Retinal pigment epithelial cell (primary cell): ENCODE measurements around the gene ZNF385D.

ENCODE experiments used
- DNase-seq: peaks from one replicate; pipeline ENCODE4 v3.0.0-alpha.2; 2010; ENCODE audit warnings: low read depth
- H3K4me3 ChIP-seq: 2 replicates; pipeline ENCODE4 v1.5.1; 2011; ENCODE audit warnings: mild to moderate bottlenecking, low read length, control low read depth, moderate library complexity
- TF ChIP-seq, protein P1 (sequence below): conservative IDR thresholded peaks from 2 replicates; pipeline ENCODE4 v1.5.1; 2011; ENCODE audit warnings: low read depth, low read length, control low read depth, inconsistent platforms

The ZNF385D gene

GRCh38 chr3:21718943-21719591, 31.9 kb downstream of the ZNF385D start:
- TF ChIP-seq, protein P1, sequence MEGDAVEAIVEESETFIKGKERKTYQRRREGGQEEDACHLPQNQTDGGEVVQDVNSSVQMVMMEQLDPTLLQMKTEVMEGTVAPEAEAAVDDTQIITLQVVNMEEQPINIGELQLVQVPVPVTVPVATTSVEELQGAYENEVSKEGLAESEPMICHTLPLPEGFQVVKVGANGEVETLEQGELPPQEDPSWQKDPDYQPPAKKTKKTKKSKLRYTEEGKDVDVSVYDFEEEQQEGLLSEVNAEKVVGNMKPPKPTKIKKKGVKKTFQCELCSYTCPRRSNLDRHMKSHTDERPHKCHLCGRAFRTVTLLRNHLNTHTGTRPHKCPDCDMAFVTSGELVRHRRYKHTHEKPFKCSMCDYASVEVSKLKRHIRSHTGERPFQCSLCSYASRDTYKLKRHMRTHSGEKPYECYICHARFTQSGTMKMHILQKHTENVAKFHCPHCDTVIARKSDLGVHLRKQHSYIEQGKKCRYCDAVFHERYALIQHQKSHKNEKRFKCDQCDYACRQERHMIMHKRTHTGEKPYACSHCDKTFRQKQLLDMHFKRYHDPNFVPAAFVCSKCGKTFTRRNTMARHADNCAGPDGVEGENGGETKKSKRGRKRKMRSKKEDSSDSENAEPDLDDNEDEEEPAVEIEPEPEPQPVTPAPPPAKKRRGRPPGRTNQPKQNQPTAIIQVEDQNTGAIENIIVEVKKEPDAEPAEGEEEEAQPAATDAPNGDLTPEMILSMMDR, result no peak
- H3K4me3 ChIP-seq, result no peak overlapping the region
- DNase-seq, result no peak

DNA sequence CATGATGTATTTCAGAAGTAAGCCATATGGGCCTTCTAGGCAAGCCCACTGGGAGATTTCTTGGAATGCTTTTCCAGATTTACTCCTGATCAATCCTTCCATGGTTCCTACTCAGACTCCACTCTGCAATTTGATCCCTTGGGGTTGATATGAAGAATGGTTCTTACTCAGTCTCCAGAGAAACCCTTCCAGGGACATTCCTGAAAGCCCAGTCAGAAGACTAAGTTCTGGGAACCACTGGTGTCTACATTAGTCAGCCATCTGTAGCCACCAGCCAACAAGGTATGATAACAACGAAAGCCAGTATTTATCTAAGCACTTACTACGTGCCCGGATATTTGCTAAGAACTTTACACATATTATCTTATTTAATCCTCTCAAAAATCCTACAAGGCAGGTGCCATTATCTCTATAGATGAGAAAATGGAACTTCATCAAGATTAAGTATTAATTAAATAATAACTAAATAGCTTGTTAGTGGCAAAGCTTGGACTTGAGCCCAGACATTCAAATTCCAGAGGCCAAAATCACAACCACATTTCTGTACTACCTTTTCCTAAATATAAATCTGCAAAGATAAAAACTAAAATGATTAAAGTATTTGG, 32.7 kb downstream of the ZNF385D start:
- peak; percentile 97 for DNase-seq
- TF ChIP-seq, protein P1, result no peak
- no peak overlapping the region for H3K4me3 ChIP-seq

DNA sequence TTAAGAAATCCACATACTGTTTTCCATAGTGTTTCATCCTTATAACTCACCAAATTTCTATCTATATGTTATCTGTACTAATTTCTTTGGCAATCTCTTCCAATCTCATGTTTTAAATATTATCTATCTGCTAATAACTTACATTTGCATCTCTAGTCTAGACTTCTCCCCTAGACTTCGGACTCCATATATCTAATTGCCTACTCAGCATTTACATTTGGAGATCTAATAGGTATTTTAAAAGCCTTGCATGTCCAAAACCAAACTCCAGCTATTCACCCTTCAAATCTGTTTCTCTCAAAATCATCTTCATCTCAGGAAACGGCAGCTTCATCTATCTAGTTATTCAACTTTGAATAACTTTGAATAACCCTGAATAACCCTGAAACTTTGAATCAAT, 35.3 kb downstream of the ZNF385D start:
- no peak overlapping the region for H3K4me3 ChIP-seq
- TF ChIP-seq, protein P1, result no peak
- DNase-seq, result no peak

- peak; percentile 47 for DNase-seq
- TF ChIP-seq, protein P1, result no peak
- no peak overlapping the region for H3K4me3 ChIP-seq
Measured at GRCh38 chr3:21705769-21706168, 45.2 kb downstream of the ZNF385D start.

GRCh38 chr3:21704796-21705195, 46.2 kb downstream of the ZNF385D start:
- no peak for DNase-seq
- TF ChIP-seq, protein P1, result no peak
- no peak overlapping the region for H3K4me3 ChIP-seq

- TF ChIP-seq, protein P1, result no peak
- H3K4me3 ChIP-seq, result no peak overlapping the region
- DNase-seq, result no peak
Measured at GRCh38 chr3:21703291-21703690, 47.7 kb downstream of the ZNF385D start.

DNA sequence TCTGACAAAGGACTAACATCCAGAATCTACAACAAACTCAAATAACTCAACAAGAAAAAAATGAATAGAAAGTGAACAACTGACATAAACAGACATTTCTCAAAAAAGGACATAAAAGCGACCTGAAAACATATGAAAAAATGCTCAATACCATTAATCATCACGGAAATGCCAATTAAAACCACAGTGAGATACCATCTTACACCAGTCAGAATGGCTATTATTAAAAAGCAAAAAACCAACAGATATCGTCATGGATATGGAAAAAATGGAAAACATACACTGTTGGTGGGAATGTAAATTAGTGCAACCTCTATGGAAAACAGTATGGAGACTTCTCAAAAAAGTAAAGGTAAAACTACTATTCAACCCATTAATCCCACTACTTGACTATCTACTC, 53.3 kb downstream of the ZNF385D start:
- TF ChIP-seq, protein P1, result no peak
- DNase-seq, result no peak
- no peak overlapping the region for H3K4me3 ChIP-seq
